ENCODE data around the gene POR. TPM values are rescaled to one million over a fixed set of nuclear protein-coding genes. Genes with fewer than 3 reads are reported as not detected.

Gene POR
- total and polyA plus RNA-seq, 4 donors = 116 to 973 (median 474) TPM

- TF ChIP-seq, protein P1, sequence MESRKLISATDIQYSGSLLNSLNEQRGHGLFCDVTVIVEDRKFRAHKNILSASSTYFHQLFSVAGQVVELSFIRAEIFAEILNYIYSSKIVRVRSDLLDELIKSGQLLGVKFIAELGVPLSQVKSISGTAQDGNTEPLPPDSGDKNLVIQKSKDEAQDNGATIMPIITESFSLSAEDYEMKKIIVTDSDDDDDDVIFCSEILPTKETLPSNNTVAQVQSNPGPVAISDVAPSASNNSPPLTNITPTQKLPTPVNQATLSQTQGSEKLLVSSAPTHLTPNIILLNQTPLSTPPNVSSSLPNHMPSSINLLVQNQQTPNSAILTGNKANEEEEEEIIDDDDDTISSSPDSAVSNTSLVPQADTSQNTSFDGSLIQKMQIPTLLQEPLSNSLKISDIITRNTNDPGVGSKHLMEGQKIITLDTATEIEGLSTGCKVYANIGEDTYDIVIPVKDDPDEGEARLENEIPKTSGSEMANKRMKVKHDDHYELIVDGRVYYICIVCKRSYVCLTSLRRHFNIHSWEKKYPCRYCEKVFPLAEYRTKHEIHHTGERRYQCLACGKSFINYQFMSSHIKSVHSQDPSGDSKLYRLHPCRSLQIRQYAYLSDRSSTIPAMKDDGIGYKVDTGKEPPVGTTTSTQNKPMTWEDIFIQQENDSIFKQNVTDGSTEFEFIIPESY (IDR thresholded peaks at IDR 0.05) = no peak
- no peak for TF ChIP-seq GABPA (IDR thresholded peaks at IDR 0.05 in 1 of 2, conservative IDR thresholded peaks at IDR 0.05 in 1 of 2)
These were observed 48.2 kb upstream of the POR start (continued) for GRCh38 chr7:75866489-75867389.

GRCh38 chr7:75867390-75867717 is 47.6 kb upstream of the POR start:
- Histone ChIP-seq H3K27ac (ENCODE audit: low read depth in 1 of 2, low read length in 2 of 2) (no peak overlapping the region), H3K9ac (ENCODE audit: low read depth in 1 of 2, low read length in 2 of 2) (no peak overlapping the region), H3K36me3 (ENCODE audit: control insufficient read depth in 4 of 4, insufficient read depth in 3 of 4, low read depth in 1 of 4, low read length in 3 of 4) (no peaks in the 10 kb centered on the region), H3K4me3 (ENCODE audit: low read depth in 1 of 3, low read length in 3 of 3) (no peak overlapping the region), H3K9me3 (ENCODE audit: control insufficient read depth in 4 of 4, low read length in 3 of 4) (no peaks in the 10 kb centered on the region), H3K4me1 (ENCODE audit: control insufficient read depth in 4 of 4, insufficient read depth in 4 of 4, low read length in 3 of 4) (peaks cover 0 to 7% (median 1%) of the 10 kb centered on the region in 4 donors), H3K27me3 (ENCODE audit: control insufficient read depth in 4 of 4, insufficient read depth in 4 of 4, low read length in 3 of 4) (no peaks in the 10 kb centered on the region)
- WGBS = 76% methylated on average over 4 of the region's 4 CpGs
- TF ChIP-seq YY1 (IDR thresholded peaks at IDR 0.05) (no peak), FOXA2 (IDR thresholded peaks at IDR 0.05) (no peak), TAF1 (conservative IDR thresholded peaks at IDR 0.05) (no peak), NR2F2 (IDR thresholded peaks at IDR 0.05) (no peak), MAX (IDR thresholded peaks at IDR 0.05) (no peak), EGR1 (IDR thresholded peaks at IDR 0.05; ENCODE audit: low read depth in 2 of 2) (no peak), FOXA1 (IDR thresholded peaks at IDR 0.05) (no peak), HNF4G (IDR thresholded peaks at IDR 0.05) (no peak), REST (IDR thresholded peaks at IDR 0.05) (no peak), HNF4A (conservative IDR thresholded peaks at IDR 0.05) (no peak), SP1 (IDR thresholded peaks at IDR 0.05) (no peak), RAD21 (IDR thresholded peaks at IDR 0.05) (no peak), GABPA (IDR thresholded peaks at IDR 0.05 in 1 of 2, conservative IDR thresholded peaks at IDR 0.05 in 1 of 2) (no peak), JUND (IDR thresholded peaks at IDR 0.05) (no peak), RXRA (IDR thresholded peaks at IDR 0.05) (no peak)
- TF ChIP-seq, protein P2, sequence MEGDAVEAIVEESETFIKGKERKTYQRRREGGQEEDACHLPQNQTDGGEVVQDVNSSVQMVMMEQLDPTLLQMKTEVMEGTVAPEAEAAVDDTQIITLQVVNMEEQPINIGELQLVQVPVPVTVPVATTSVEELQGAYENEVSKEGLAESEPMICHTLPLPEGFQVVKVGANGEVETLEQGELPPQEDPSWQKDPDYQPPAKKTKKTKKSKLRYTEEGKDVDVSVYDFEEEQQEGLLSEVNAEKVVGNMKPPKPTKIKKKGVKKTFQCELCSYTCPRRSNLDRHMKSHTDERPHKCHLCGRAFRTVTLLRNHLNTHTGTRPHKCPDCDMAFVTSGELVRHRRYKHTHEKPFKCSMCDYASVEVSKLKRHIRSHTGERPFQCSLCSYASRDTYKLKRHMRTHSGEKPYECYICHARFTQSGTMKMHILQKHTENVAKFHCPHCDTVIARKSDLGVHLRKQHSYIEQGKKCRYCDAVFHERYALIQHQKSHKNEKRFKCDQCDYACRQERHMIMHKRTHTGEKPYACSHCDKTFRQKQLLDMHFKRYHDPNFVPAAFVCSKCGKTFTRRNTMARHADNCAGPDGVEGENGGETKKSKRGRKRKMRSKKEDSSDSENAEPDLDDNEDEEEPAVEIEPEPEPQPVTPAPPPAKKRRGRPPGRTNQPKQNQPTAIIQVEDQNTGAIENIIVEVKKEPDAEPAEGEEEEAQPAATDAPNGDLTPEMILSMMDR (IDR thresholded peaks at IDR 0.05; ENCODE audit: low read depth, low read length, missing input control) = no peak
- TF ChIP-seq, protein P1 (IDR thresholded peaks at IDR 0.05) = no peak
- no peak for DNase-seq (ENCODE audit: low spot score)

All from liver (tissue), 9 donors.